Keratinocyte (primary cell): ENCODE measurements around the gene FGD4. TPM values are rescaled to one million over a fixed set of nuclear protein-coding genes. Genes with fewer than 3 reads are reported as not detected.

ENCODE experiments used
- DNase-seq: peaks from one replicate; pipeline ENCODE4 v3.0.0-alpha.2; 2011; ENCODE audit warnings: low read depth, missing footprints, low spot score
- FAIRE-seq: peaks from 2 replicates; lab custom pipeline; 2011; peaks lifted over from hg19 to GRCh38; lab: Jason Lieb, UNC
- H2AFZ ChIP-seq: 2 replicates; pipeline ENCODE4 v1.6.0; 2012; ENCODE audit warnings: low read length, control low read depth, inconsistent platforms; ENCODE audit not compliant: control insufficient read depth
- H3K27ac ChIP-seq: 2 replicates; pipeline ENCODE4 v1.5.1; 2011; ENCODE audit warnings: low read length; ENCODE audit not compliant: control insufficient read depth, insufficient read depth
- H3K27me3 ChIP-seq: 3 replicates; pipeline ENCODE4 v1.6.0; 2011; ENCODE audit warnings: low read length; ENCODE audit not compliant: control insufficient read depth, insufficient read depth; ENCODE audit errors: extremely low read depth
- H3K36me3 ChIP-seq, 2 experiments: 2 replicates in 1 of 2; 3 replicates in 1 of 2; pipeline ENCODE4 v1.5.1; 2011; ENCODE audit warnings: low read length in 2 of 2, mild to moderate bottlenecking in 1 of 2; ENCODE audit not compliant: control insufficient read depth in 2 of 2, insufficient read depth in 2 of 2; ENCODE audit errors: extremely low read depth in 1 of 2
- H3K4me1 ChIP-seq: 3 replicates; pipeline ENCODE4 v1.5.1; 2011; ENCODE audit warnings: low read length; ENCODE audit not compliant: control insufficient read depth, insufficient read depth; ENCODE audit errors: extremely low read depth
- H3K4me2 ChIP-seq: 3 replicates; pipeline ENCODE4 v1.6.0; 2011; ENCODE audit warnings: low read depth, low read length; ENCODE audit not compliant: control insufficient read depth, insufficient read depth; ENCODE audit errors: extremely low read depth
- H3K4me3 ChIP-seq, 3 experiments: fragments of 200-600 bp in 1 of 3; sonication (generic) in 1 of 3; 2 replicates in 2 of 3; 3 replicates in 1 of 3; pipeline ENCODE4 v1.5.1; 2011 to 2016; ENCODE audit warnings: low read length in 3 of 3, mild to moderate bottlenecking in 3 of 3, control low read depth in 2 of 3, inconsistent platforms in 1 of 3, low read depth in 1 of 3, mixed read lengths in 1 of 3, mixed run types in 1 of 3, moderate library complexity in 1 of 3; ENCODE audit not compliant: control insufficient read depth in 2 of 3, insufficient read depth in 2 of 3; ENCODE audit errors: extremely low read depth in 1 of 3
- H3K79me2 ChIP-seq: 2 replicates; pipeline ENCODE4 v1.6.0; 2012; ENCODE audit warnings: low read length; ENCODE audit not compliant: control insufficient read depth, insufficient read depth
- H3K9ac ChIP-seq: 3 replicates; pipeline ENCODE4 v1.6.0; 2011; ENCODE audit warnings: low read length; ENCODE audit not compliant: control insufficient read depth, insufficient read depth; ENCODE audit errors: extremely low read depth
- H3K9me1 ChIP-seq: 3 replicates; pipeline ENCODE4 v1.6.0; 2011; ENCODE audit warnings: low read length; ENCODE audit not compliant: control insufficient read depth, insufficient read depth; ENCODE audit errors: extremely low read depth
- H3K9me3 ChIP-seq: 2 replicates; pipeline ENCODE4 v1.5.1; 2012; ENCODE audit warnings: low read depth, low read length; ENCODE audit not compliant: control insufficient read depth
- H4K20me1 ChIP-seq: 3 replicates; pipeline ENCODE4 v1.6.0; 2011; ENCODE audit warnings: low read length; ENCODE audit not compliant: control insufficient read depth, insufficient read depth; ENCODE audit errors: extremely low read depth
- CTCF ChIP-seq, 3 experiments: IDR thresholded peaks in 1 of 3; conservative IDR thresholded peaks in 1 of 3; optimal IDR thresholded peaks in 1 of 3; 2 replicates in 2 of 3; 3 replicates in 1 of 3; pipeline versions ENCODE3 to v1.5.1; 2011; ENCODE audit warnings: low read length in 3 of 3, mild to moderate bottlenecking in 3 of 3, moderate library complexity in 2 of 3, control low read depth in 1 of 3, inconsistent platforms in 1 of 3; ENCODE audit not compliant: insufficient read depth in 2 of 3; ENCODE audit errors: extremely low read depth in 1 of 3
- EZH2 ChIP-seq: IDR thresholded peaks from one replicate; pipeline ENCODE4 v1.6.1; 2012; ENCODE audit warnings: inconsistent platforms, mild to moderate bottlenecking, low read length, moderate library complexity
- dilution Hi-C: fragments of 300-500 bp; cut with MboI; formaldehyde crosslinking; loops from one replicate; pipeline ENCODE4 v1.7.0; 2020; ENCODE audit warnings: low sequenced_read_pairs; ENCODE audit not compliant: extremely low pct_ligation_motif_present
- polyA plus RNA-seq, 5 experiments: library from polyadenylated mRNA; depleted of rRNA in 3 of 5; stranded (reverse) in 3 of 5; stranded (forward) in 1 of 5; unstranded in 1 of 5; fragments of >200 nt; gene quantifications; 1 replicate in 1 of 5; 2 replicates in 3 of 5; 3 replicates in 1 of 5; pipeline versions ENCODE4 v1.2.1 to v1.2.3, GENCODE V29; 2011 to 2012; ENCODE audit warnings: missing spikeins in 2 of 5, low read depth in 1 of 5, low replicate concordance in 1 of 5

FGD4 gene
- polyA plus RNA-seq, 1 donor (not counting 4 experiments of a cell fraction or from before 2014, with no cell fraction given) = 10.5 TPM

- H3K27ac ChIP-seq = no peak overlapping the region
- H2AFZ ChIP-seq = no peak overlapping the region
- no peak overlapping the region for H3K9ac ChIP-seq
- H3K4me3 ChIP-seq = no peak overlapping the region
- H3K79me2 ChIP-seq = peaks cover 4% of the 10 kb centered on the region
- H3K36me3 ChIP-seq = no peaks in the 10 kb centered on the region
- no peak overlapping the region for H3K4me2 ChIP-seq
- no peaks in the 10 kb centered on the region for H3K27me3 ChIP-seq
- DNase-seq (no peak), FAIRE-seq (peak; percentile 36)
- dilution Hi-C loops = no loop called here
- no peak for TF ChIP-seq EZH2
- TF ChIP-seq CTCF (optimal IDR thresholded peaks at IDR 0.05 in 1 of 3, IDR thresholded peaks at IDR 0.05 in 1 of 3, conservative IDR thresholded peaks at IDR 0.05 in 1 of 3; ENCODE audit: extremely low read depth in 1 of 3, insufficient read depth in 2 of 3, low read length in 3 of 3) = no peak
- no peaks in the 10 kb centered on the region for H3K9me1 ChIP-seq
- H3K4me1 ChIP-seq = peaks cover 9% of the 10 kb centered on the region
- H3K9me3 ChIP-seq = no peaks in the 10 kb centered on the region
- H4K20me1 ChIP-seq = no peaks in the 10 kb centered on the region
These were observed 89.7 kb downstream of the FGD4 start for GRCh38 chr12:32489070-32489469.

- Histone ChIP-seq H3K27ac (no peak overlapping the region), H3K9ac (no peak overlapping the region), H3K4me2 (no peak overlapping the region), H3K9me1 (no peaks in the 10 kb centered on the region), H3K79me2 (peaks cover 6% of the 10 kb centered on the region), H3K27me3 (no peaks in the 10 kb centered on the region), H3K9me3 (no peaks in the 10 kb centered on the region), H2AFZ (no peak overlapping the region), H3K36me3 (no peaks in the 10 kb centered on the region), H3K4me1 (peaks cover 10% of the 10 kb centered on the region), H4K20me1 (no peaks in the 10 kb centered on the region), H3K4me3 (no peak overlapping the region)
- FAIRE-seq (no peak), DNase-seq (no peak)
- dilution Hi-C loops = no loop called here
- TF ChIP-seq EZH2 = no peak
- TF ChIP-seq CTCF (optimal IDR thresholded peaks at IDR 0.05 in 1 of 3, IDR thresholded peaks at IDR 0.05 in 1 of 3, conservative IDR thresholded peaks at IDR 0.05 in 1 of 3; ENCODE audit: extremely low read depth in 1 of 3, insufficient read depth in 2 of 3, low read length in 3 of 3) = no peak
These were observed 91.4 kb downstream of the FGD4 start for GRCh38 chr12:32490801-32491200.
